TTC549 (cell line): ENCODE measurements around the gene SEC63.

Experiments
- FAIRE-seq: peaks from 2 replicates; lab custom pipeline; 2012; peaks lifted over from hg19 to GRCh38; lab: Jason Lieb, UNC

Gene SEC63

GRCh38 chr6:107818272-107818671, 139.7 kb downstream of the SEC63 start:
- no peak for FAIRE-seq

- no peak for FAIRE-seq
Measured at GRCh38 chr6:107817784-107818183, 140.2 kb downstream of the SEC63 start.
